ENCODE measurements around the gene ALK.

Gene ALK

DNA sequence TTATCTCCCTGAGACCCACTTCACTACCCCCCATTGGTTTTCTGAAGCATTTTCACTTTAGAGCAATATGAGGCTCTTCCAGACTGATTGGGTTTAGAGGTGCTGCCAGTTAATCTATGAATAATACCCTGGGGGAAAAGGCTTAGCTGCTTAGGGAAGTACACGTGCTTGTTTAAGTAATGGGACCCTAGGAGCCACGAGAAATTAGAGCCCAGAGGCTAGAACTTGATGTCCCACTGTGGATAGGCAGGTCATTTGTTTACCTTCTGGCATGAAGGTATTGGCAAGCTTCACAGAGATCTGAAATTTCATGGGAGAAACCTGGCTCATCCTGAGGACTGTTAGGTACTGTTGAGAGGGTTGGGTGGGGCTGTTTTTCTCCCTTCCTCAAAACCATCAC is 746.4 kb downstream of the ALK start:
- H3K27ac ChIP-seq, result no peak overlapping the region
- TF ChIP-seq, protein P1, sequence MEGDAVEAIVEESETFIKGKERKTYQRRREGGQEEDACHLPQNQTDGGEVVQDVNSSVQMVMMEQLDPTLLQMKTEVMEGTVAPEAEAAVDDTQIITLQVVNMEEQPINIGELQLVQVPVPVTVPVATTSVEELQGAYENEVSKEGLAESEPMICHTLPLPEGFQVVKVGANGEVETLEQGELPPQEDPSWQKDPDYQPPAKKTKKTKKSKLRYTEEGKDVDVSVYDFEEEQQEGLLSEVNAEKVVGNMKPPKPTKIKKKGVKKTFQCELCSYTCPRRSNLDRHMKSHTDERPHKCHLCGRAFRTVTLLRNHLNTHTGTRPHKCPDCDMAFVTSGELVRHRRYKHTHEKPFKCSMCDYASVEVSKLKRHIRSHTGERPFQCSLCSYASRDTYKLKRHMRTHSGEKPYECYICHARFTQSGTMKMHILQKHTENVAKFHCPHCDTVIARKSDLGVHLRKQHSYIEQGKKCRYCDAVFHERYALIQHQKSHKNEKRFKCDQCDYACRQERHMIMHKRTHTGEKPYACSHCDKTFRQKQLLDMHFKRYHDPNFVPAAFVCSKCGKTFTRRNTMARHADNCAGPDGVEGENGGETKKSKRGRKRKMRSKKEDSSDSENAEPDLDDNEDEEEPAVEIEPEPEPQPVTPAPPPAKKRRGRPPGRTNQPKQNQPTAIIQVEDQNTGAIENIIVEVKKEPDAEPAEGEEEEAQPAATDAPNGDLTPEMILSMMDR (conservative IDR thresholded peaks at IDR 0.05), result no peak

DNA sequence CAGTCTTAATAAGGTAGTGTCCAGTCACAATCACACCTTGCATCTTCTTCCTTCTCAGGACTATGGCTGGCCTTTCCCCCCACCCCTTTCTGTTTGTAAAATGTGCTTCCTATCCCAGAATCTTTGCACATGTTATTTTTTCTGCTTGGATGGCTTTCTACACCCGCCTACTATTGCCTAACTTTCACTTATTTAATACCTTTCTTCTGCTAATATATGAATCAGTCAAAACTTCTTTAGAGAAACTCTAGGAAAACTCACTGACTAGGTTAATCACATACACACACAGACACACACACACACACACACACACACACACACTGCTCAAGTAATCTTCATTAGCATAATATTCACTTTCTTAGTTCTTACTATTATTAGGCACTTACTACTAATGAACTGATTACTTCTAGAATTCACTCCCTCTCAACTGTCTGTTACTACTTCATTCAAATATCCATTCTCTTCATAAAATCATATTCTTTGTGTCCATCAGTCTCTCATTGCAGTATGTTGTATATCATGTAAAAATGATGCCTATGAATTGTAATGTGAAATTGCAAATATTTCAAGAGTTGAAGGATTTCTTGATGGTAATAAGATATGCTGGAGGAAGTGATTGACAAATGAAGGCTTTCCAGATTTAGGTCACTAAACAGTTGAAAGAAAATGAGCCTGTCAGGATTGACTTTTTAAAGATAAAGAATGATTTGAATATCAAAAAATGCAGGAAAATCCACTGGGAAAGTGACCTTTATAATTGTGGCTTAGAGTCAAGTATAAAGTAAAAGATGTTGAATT is 754.9 kb downstream of the ALK start:
- H3K27ac ChIP-seq, result peak overlapping the region; percentile 86
- TF ChIP-seq, protein P1 (conservative IDR thresholded peaks at IDR 0.05), result no peak

DNA sequence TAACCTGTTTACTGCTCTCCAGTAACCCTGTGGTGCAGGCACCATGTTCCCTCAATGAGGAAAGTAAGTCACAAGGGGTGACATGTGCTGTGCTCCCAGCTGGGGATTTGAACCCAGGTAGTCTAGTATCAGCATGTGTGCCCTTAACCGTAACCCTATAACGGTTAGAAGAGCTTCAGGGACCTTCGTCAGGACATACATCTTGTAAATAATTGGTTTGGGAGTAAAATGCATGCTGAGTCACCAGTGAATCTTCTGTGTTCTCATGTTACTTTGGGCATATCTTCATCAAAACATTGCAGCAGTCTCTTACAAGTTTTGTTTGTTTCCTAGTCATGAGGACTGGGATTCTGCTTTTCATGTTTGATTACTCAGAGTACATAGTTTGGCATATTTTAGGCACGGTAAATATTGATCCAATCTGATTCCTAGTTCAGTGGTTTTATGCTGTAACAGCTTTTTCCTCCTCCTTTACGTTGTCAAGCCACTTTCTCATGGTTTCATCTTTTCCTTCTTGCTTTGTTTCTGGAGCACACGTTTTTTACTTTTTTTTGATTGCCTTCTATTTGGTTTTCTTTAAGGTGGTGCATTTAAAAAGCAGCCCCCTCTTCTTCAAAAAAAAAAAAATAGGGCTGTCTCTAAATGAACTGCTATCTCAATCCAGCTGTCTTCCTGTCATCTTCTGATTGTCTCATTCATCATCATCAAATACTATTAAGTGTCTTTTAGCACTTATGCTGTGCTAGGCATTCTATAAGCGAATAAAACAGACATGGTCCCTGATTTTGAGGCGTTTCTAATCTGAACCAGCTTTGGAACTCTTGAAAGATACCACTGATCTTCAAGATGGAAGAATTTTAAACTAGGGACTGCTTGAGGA is 755.8 kb downstream of the ALK start:
- TF ChIP-seq, protein P1 (conservative IDR thresholded peaks at IDR 0.05), result no peak
- peak overlapping the region; percentile 86 for H3K27ac ChIP-seq

DNA sequence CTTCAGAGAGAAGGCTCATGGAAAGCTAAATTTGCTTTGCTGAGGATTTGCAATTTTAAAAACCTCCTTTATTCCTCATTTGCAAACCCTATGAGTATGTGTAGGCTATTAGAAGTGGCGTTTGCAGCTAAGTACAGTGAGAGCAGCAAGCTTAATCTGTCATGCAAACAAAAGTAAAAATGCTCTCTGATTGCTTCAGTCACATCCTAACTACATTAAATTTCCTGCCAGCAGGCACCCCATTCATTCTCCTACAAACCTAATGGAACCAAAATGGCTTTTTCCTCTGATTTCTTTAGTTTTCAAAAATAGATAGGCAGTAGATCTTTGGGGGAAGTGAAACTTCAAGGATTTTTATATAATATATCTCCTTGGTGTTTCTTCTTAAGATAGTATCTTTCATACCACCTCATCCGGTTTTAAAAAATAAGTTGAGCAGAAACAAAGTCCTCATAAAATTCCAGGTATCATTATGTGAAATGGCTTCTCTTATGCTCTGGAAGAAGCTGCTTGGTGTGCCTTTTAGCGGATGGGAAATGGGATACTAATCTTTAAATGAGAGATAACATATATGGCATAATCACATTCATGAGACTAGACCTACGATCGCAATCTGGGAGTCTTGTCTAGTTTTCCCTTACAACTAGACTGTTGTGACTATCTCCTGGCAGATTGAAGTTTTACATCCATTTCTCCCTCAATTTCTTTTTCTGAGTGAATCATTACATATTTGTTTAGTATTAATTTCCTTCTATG is 757.1 kb downstream of the ALK start:
- TF ChIP-seq, protein P1 (conservative IDR thresholded peaks at IDR 0.05), result no peak
- peak overlapping the region; percentile 86 for H3K27ac ChIP-seq

DNA sequence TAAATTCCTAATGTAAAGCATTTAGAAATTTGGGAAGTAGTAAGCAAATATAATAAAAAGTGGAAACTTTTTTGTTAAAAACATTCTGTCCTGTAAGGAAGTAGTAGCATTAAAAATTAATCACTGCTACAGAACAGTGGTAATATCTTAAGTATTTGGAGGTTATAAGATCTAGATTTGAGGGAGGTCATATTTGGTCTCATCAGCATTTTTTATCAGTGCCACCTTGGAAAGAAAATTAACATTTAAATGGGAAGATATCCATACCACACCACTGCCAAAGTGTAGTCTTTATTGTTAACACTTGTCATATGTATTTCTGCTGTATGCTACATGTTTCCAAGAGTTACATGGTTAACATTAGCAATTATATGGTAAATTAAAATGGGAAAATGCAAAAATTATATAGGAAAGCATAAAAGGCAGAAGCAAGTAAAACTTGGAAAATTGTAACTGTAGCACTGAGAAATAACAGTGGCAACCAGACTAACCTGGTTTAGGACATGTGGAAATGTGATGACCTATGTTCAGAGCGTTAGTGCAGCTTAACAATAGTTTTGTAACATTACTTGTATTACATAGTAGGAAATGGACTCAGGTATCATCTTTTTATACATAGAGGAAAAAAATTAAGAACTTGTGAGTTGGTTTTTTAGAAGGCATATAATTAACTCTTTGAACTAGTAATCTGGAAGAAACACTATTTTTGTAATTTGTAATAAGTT is 759.0 kb downstream of the ALK start:
- H3K27ac ChIP-seq, result no peak overlapping the region

DNA sequence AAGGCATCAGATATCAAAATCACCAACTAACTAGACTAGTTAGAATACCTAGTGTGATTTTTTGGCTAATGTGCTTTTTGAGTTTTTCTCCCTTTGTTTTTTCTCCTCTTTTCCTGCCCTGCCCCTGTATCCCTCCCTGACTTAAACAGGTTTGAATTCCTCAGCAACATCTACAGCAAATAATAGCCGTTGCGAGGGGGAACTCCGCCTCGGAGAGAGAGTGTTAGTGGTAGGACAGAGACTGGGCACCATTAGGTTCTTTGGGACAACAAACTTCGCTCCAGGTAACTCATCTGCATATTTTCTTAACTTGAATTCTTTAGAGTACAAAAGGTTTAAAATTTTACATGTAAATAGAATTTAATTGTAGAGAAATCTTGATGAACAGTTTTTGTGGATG is 761.2 kb downstream of the ALK start:
- TF ChIP-seq, protein P1 (conservative IDR thresholded peaks at IDR 0.05), result no peak
- no peak overlapping the region for H3K27ac ChIP-seq

More for the DNA sequence above, 759.0 kb downstream of the ALK start:
- TF ChIP-seq, protein P1 (conservative IDR thresholded peaks at IDR 0.05), result no peak
